ENCODE measurements around the gene RPS10. TPM values are rescaled to one million over a fixed set of nuclear protein-coding genes. Genes with fewer than 3 reads are reported as not detected.

Gene RPS10
- total RNA-seq, 4 donors from 2014 or later = 1,548 to 3,114 (median 2,536) TPM

DNA sequence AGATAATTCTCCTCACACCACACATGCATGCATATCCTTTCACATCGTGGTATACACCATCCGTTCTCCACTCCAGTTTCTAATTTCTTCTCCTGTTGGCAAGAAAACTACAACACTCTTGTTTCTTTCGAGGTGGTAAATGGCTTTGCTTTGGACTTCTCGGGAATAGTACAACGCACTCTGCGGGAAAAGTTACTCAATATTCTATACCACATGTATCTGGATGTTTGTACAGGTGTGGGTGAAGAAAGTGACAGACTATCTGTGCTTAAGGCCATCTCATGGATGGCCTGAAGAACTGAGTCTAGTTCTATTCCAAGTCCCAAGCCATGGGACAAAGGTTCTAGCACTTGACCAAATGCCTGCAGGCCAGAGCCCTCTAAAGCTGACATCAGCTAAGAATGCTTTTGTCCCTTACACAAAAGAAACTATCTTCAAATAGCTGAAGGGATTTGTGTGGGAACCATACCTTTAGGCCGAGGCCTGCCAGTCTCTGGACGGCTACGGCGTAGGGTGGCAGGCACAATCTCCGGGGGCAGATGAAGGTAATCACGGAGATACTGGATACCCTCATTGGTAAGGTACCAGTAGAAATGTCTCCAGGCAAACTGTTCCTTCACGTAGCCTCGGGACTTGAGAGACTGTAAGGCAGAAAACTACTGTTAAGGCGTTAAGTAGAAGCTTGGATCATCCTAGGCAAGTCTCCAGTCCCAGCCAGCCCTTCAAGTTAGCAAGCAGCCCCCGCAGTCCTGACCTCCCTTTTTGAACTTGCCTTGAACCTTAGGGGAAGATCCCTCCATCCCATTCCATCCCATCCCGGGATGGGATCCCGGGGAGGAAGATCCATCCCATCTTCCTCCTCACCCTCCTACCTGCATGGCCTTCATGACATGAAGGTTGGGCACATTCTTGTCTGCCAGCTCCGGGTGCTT, 1.4 kb downstream of the RPS10 start:
- Histone ChIP-seq H3K27me3 (no peaks in the 10 kb centered on the region), H3K36me3 (peaks cover 50 to 54% of the 10 kb centered on the region in 2 donors), H3K27ac (peak overlapping the region in 1 of 3 donors; percentile 95), H3K4me1 (peaks cover 5 to 11% of the 10 kb centered on the region in 2 donors), H3K9me3 (no peaks in the 10 kb centered on the region), H3K4me3 (replicated peaks in 1 of 3) (peak overlapping the region in 1 of 3 donors; percentile 83)
- DNase-seq = no peak
- no peak for TF ChIP-seq POLR2A (IDR thresholded peaks at IDR 0.05)
- TF ChIP-seq, protein P1, sequence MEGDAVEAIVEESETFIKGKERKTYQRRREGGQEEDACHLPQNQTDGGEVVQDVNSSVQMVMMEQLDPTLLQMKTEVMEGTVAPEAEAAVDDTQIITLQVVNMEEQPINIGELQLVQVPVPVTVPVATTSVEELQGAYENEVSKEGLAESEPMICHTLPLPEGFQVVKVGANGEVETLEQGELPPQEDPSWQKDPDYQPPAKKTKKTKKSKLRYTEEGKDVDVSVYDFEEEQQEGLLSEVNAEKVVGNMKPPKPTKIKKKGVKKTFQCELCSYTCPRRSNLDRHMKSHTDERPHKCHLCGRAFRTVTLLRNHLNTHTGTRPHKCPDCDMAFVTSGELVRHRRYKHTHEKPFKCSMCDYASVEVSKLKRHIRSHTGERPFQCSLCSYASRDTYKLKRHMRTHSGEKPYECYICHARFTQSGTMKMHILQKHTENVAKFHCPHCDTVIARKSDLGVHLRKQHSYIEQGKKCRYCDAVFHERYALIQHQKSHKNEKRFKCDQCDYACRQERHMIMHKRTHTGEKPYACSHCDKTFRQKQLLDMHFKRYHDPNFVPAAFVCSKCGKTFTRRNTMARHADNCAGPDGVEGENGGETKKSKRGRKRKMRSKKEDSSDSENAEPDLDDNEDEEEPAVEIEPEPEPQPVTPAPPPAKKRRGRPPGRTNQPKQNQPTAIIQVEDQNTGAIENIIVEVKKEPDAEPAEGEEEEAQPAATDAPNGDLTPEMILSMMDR (IDR thresholded peaks at IDR 0.05) = no peak
- intact Hi-C loops (cut with DNase I) = no loop called here
- 79 to 84% methylated on average over 19 of the region's 19 CpGs for WGBS, 2 donors

DNA sequence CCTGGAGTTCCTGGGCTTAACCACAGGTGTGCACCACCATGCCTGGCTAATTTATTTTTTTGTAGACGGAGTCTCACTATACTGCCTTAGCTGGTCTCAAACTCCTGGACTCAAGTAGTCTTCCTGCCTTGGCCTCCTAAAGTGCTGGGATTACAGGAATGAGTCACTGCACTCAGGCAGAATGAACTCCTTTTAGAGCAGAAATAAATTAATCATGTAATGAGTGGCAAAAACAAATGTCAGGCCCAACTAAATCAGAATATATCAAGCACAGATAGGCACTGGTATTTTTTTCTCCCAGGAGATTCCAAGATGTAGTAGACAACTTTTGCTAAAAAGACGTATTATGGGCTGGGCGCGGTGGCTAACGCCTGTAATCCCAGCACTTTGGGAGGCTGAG, 2.6 kb downstream of the RPS10 start:
- peaks cover 60 to 66% of the 10 kb centered on the region in 2 donors for H3K36me3 ChIP-seq
- no peak for TF ChIP-seq POLR2A (IDR thresholded peaks at IDR 0.05)
- TF ChIP-seq, protein P1 (IDR thresholded peaks at IDR 0.05) = no peak
- no peak overlapping the region for H3K27ac ChIP-seq
- intact Hi-C loops (cut with DNase I) = no loop called here
- H3K27me3 ChIP-seq = no peaks in the 10 kb centered on the region
- peaks cover 5 to 11% of the 10 kb centered on the region in 2 donors for H3K4me1 ChIP-seq
- no peaks in the 10 kb centered on the region for H3K9me3 ChIP-seq
- no peak for DNase-seq
- no peak overlapping the region for H3K4me3 ChIP-seq (replicated peaks in 1 of 3)
- 95 to 97% methylated on average over 5 of the region's 5 CpGs for WGBS, 2 donors

DNA sequence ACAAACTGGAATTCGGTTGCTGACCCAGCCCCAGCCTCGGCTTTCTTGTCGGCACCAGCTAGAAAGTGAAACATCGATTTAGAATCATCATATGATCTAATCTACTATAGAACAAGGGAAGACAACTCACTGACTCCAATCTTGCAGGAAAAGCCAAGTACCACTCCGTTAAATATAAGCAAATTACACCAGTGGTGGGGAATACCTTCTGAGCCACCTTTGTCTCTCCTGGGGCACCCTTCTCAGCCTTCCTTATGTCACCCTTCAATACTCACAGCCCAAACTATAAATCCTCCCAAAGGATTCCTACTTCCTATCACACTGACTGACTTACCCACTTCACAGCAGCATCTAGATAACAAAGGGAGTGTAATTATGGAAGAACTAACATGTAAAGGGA, 7.5 kb downstream of the RPS10 start:
- Histone ChIP-seq H3K36me3 (peaks cover 62 to 65% of the 10 kb centered on the region in 2 donors), H3K4me3 (replicated peaks in 1 of 3) (no peak overlapping the region), H3K4me1 (peaks cover 0 to 14% of the 10 kb centered on the region in 2 donors), H3K27me3 (no peaks in the 10 kb centered on the region), H3K27ac (no peak overlapping the region), H3K9me3 (no peaks in the 10 kb centered on the region)
- TF ChIP-seq POLR2A (IDR thresholded peaks at IDR 0.05) = no peak
- TF ChIP-seq, protein P1 (IDR thresholded peaks at IDR 0.05) = no peak
- 82 to 89% methylated on average over 5 of the region's 5 CpGs for WGBS, 2 donors
- intact Hi-C loops (cut with DNase I) = loop anchor here (5.0 kb wide), 2 partner anchors 171 to 221 kb away; partner anchors contain the start of gene SMIM29
- DNase-seq = no peak

DNA sequence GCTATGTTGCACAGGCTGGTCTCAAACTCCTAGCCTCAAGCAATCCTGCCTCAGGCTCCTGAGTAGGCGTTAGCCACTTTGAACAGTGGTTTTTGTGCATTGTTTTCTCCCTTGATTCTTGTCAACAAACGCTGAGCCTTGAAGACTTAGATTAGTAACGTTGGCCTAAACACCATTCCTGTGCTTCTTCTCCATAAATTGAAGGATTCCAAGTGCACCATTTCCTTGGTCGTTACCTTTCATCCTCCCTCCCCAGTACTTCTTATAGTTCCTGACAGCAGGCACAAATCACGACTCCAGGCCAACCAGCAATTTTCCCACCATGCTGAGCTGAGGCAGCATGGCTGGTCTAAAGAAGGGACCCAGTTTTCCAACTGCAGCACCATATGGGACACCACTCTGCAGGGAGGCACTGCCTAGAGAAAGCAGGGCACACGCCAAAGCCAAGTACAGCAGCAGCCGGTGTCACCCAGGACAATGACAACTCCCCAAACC, 8.9 kb downstream of the RPS10 start:
- Histone ChIP-seq H3K27ac (no peak overlapping the region), H3K27me3 (no peaks in the 10 kb centered on the region), H3K4me1 (peaks cover 0 to 14% of the 10 kb centered on the region in 2 donors), H3K9me3 (no peaks in the 10 kb centered on the region), H3K36me3 (peaks cover 49 to 51% of the 10 kb centered on the region in 2 donors), H3K4me3 (replicated peaks in 1 of 3) (no peak overlapping the region)
- WGBS, 2 donors = 83% methylated on average over 7 of the region's 7 CpGs
- TF ChIP-seq, protein P1 (IDR thresholded peaks at IDR 0.05) = no peak
- no peak for TF ChIP-seq POLR2A (IDR thresholded peaks at IDR 0.05)
- DNase-seq = no peak
- intact Hi-C loops (cut with DNase I) = loop anchor here (5.0 kb wide), 2 partner anchors 170 to 220 kb away; partner anchors contain the start of gene SMIM29
